HFFc6 (cell line): ENCODE results near the gene NEURL3. TPM values are rescaled to one million over a fixed set of nuclear protein-coding genes. Genes with fewer than 3 reads are reported as not detected.

ENCODE experiments used
- DNase-seq: peaks from one replicate; pipeline ENCODE4 v3.0.0-alpha.2; 2018
- H3K27ac Mint-ChIP-seq: 2 replicates; pipeline ENCODE4 v1.8.0; 2020; ENCODE audit warnings: mild to moderate bottlenecking, mixed read lengths
- H3K27me3 Mint-ChIP-seq: 2 replicates; pipeline ENCODE4 v1.8.0; 2021; ENCODE audit warnings: mild to moderate bottlenecking, moderate library complexity, mixed read lengths; ENCODE audit not compliant: insufficient read depth
- H3K36me3 Mint-ChIP-seq: 2 replicates; pipeline ENCODE4 v1.8.0; 2021; ENCODE audit warnings: low read depth, mixed read lengths
- H3K4me1 Mint-ChIP-seq: 2 replicates; pipeline ENCODE4 v1.8.0; 2020; ENCODE audit warnings: low read depth, mixed read lengths
- H3K4me3 Mint-ChIP-seq: 2 replicates; pipeline ENCODE4 v1.8.0; 2020; ENCODE audit warnings: mild to moderate bottlenecking, moderate library complexity, mixed read lengths
- H3K9me3 Mint-ChIP-seq: 2 replicates; pipeline ENCODE4 v1.8.0; 2020; ENCODE audit warnings: mild to moderate bottlenecking, mixed read lengths
- CTCF ChIP-seq: fragments of 200-600 bp; sonication (generic); IDR thresholded peaks from 2 replicates; pipeline ENCODE4 v1.5.0; 2021; ENCODE audit warnings: antibody characterized with exemption, mild to moderate bottlenecking
- total RNA-seq, 6 experiments: library from RNA; stranded (reverse); fragmentation: NEBNext Ultra II Directional; extraction: Animal tissue kit (Norgen Biotek cat#: 25700); gene quantifications; 2 replicates in 1 of 6; 3 replicates in 5 of 6; pipeline ENCODE4 v1.2.3, GENCODE V29; 2021

The NEURL3 gene
- total RNA-seq, 6 experiments from 2014 or later = not detected

GRCh38 chr2:96495982-96496629 is 9.1 kb downstream of the NEURL3 start:
- Mint-ChIP-seq H3K4me1 (no peaks in the 10 kb centered on the region), H3K27ac (no peak overlapping the region), H3K9me3 (peaks cover 11% of the 10 kb centered on the region; the same call in 1 of the 2 replicates), H3K27me3 (peaks cover 51% of the 10 kb centered on the region), H3K36me3 (no peaks in the 10 kb centered on the region), H3K4me3 (no peak overlapping the region)
- DNase-seq = no peak
- no peak for TF ChIP-seq CTCF

- H3K4me3 Mint-ChIP-seq = no peak overlapping the region
- H3K9me3 Mint-ChIP-seq = peaks cover 15% of the 10 kb centered on the region; the same call in 1 of the 2 replicates
- peaks cover 40% of the 10 kb centered on the region for H3K27me3 Mint-ChIP-seq
- H3K36me3 Mint-ChIP-seq = no peaks in the 10 kb centered on the region
- no peak overlapping the region for H3K27ac Mint-ChIP-seq
- TF ChIP-seq CTCF = no peak
- DNase-seq = no peak
- H3K4me1 Mint-ChIP-seq = no peaks in the 10 kb centered on the region
Measured at GRCh38 chr2:96494188-96494587, 11.0 kb downstream of the NEURL3 start.

- Mint-ChIP-seq H3K36me3 (no peaks in the 10 kb centered on the region), H3K27me3 (peaks cover 38% of the 10 kb centered on the region), H3K4me3 (no peak overlapping the region), H3K4me1 (no peaks in the 10 kb centered on the region), H3K27ac (no peak overlapping the region), H3K9me3 (peaks cover 15% of the 10 kb centered on the region; the same call in 1 of the 2 replicates)
- DNase-seq = no peak
- no peak for TF ChIP-seq CTCF
Measured at GRCh38 chr2:96493072-96493471, 12.1 kb downstream of the NEURL3 start.

- Mint-ChIP-seq H3K36me3 (no peaks in the 10 kb centered on the region), H3K9me3 (peaks cover 15% of the 10 kb centered on the region; the same call in 1 of the 2 replicates), H3K27ac (no peak overlapping the region), H3K4me3 (no peak overlapping the region), H3K27me3 (peaks cover 30% of the 10 kb centered on the region), H3K4me1 (no peaks in the 10 kb centered on the region)
- no peak for DNase-seq
- no peak for TF ChIP-seq CTCF
Measured at GRCh38 chr2:96491860-96492497, 13.2 kb downstream of the NEURL3 start.

GRCh38 chr2:96489663-96490062 is 15.5 kb downstream of the NEURL3 start:
- no peak overlapping the region for H3K4me3 Mint-ChIP-seq
- peaks cover 22% of the 10 kb centered on the region for H3K27me3 Mint-ChIP-seq
- H3K9me3 Mint-ChIP-seq = peaks cover 9% of the 10 kb centered on the region; the same call in 1 of the 2 replicates
- peaks cover 11% of the 10 kb centered on the region for H3K4me1 Mint-ChIP-seq
- no peaks in the 10 kb centered on the region for H3K36me3 Mint-ChIP-seq
- H3K27ac Mint-ChIP-seq = no peak overlapping the region
- no peak for TF ChIP-seq CTCF
- no peak for DNase-seq
